GM12878 (cell line): Measurements from ENCODE around the gene CBFA2T3. TPM values are rescaled to one million over a fixed set of nuclear protein-coding genes. Genes with fewer than 3 reads are reported as not detected.

Experiments used
- ATAC-seq: fragments of 200-7000 bp; cut with Tn5 transposase; 3 replicates; pipeline ENCODE4 v1.9.1; 2020; ENCODE audit warnings: mild to moderate bottlenecking, moderate library complexity
- BruUV-seq: library from RNA; stranded (reverse); fragments of 400-500 nt; replicated peaks from 2 replicates; lab custom pipeline; 2021; lab: Mats Ljungman, UMichigan
- CTCF ChIA-PET: fragments of 300-600 bp; sonication (Branson Sonifier 250); formaldehyde crosslinking; extraction: SDS; loops from one replicate; lab custom pipeline; 2021; ENCODE audit warnings: inconsistent platforms; lab: Yijun Ruan, JAX
- POLR2A ChIA-PET: fragments of 350-600 bp; formaldehyde crosslinking; extraction: SDS; loops from one replicate; lab custom pipeline; 2021; ENCODE audit warnings: inconsistent platforms; lab: Charles Lee
- RAD21 ChIA-PET: fragments of 300-600 bp; sonication (Branson Sonifier 250); formaldehyde crosslinking; loops from one replicate; lab custom pipeline; 2023; ENCODE audit warnings: antibody characterized with exemption; ENCODE audit not compliant: unreplicated experiment; lab: Charles Lee
- SMC1A ChIA-PET: fragments of 300-600 bp; sonication (Branson Sonifier 250); formaldehyde crosslinking; loops from one replicate; lab custom pipeline; 2023; ENCODE audit not compliant: unreplicated experiment, uncharacterized antibody; lab: Charles Lee
- DNase-seq: peaks from one replicate; pipeline ENCODE4 v3.0.0-alpha.2; 2011; ENCODE audit warnings: low read depth, low spot score
- FAIRE-seq: peaks from 3 replicates; lab custom pipeline; 2011; peaks lifted over from hg19 to GRCh38; lab: Jason Lieb, UNC
- H2AFZ ChIP-seq: 2 replicates; pipeline ENCODE4 v1.6.0; 2011; ENCODE audit warnings: low read depth, low read length, control low read depth; ENCODE audit not compliant: control insufficient read depth
- H3K27ac ChIP-seq: 2 replicates; pipeline ENCODE4 v1.5.1; 2011; ENCODE audit warnings: control low read depth; ENCODE audit not compliant: control insufficient read depth, insufficient read depth
- H3K27me3 ChIP-seq, 2 experiments: replicated peaks in 1 of 2; 2 replicates each; pipeline versions ENCODE4 v1.6.0 to v1.6.1; 2011; ENCODE audit warnings: low read length in 1 of 2; ENCODE audit not compliant: control insufficient read depth in 2 of 2, insufficient read depth in 2 of 2
- H3K36me3 ChIP-seq, 2 experiments: 2 replicates each; pipeline ENCODE4 v1.5.1; 2011; ENCODE audit warnings: low read length in 1 of 2; ENCODE audit not compliant: control insufficient read depth in 2 of 2, insufficient read depth in 2 of 2
- H3K4me1 ChIP-seq: 2 replicates; pipeline ENCODE4 v1.6.1; 2011; ENCODE audit warnings: mild to moderate bottlenecking, low read length, moderate library complexity, mixed read lengths; ENCODE audit not compliant: control insufficient read depth, insufficient read depth
- H3K4me2 ChIP-seq: 2 replicates; pipeline ENCODE4 v1.6.0; 2011; ENCODE audit warnings: control low read depth; ENCODE audit not compliant: control insufficient read depth, insufficient read depth
- H3K4me3 ChIP-seq: fragments of 200-600 bp; sonication (generic); 2 replicates; pipeline ENCODE4 v1.5.1; 2016
- H3K79me2 ChIP-seq: 2 replicates; pipeline ENCODE4 v1.6.0; 2011; ENCODE audit warnings: low read length; ENCODE audit not compliant: control insufficient read depth, insufficient read depth
- H3K9ac ChIP-seq: 2 replicates; pipeline ENCODE4 v1.8.0; 2011; ENCODE audit warnings: low read length, control low read depth, mixed read lengths; ENCODE audit not compliant: control insufficient read depth, insufficient read depth
- H3K9me3 ChIP-seq: replicated peaks from 3 replicates; pipeline ENCODE4 v1.5.1; 2011; ENCODE audit warnings: mild to moderate bottlenecking, low read length; ENCODE audit not compliant: control insufficient read depth, insufficient read depth
- H4K20me1 ChIP-seq: 2 replicates; pipeline ENCODE4 v1.6.0; 2011; ENCODE audit not compliant: control insufficient read depth, insufficient read depth
- ATF2 ChIP-seq: IDR thresholded peaks from 2 replicates; pipeline ENCODE4 v1.6.1; 2012; ENCODE audit warnings: low read length, inconsistent platforms
- BHLHE40 ChIP-seq, 2 experiments: fragments of 450-650 bp in 1 of 2; IDR thresholded peaks; 2 replicates each; pipeline ENCODE4 v1.6.1; 2011 to 2017; ENCODE audit warnings: low read depth in 2 of 2, borderline replicate concordance in 1 of 2, improper control_type of control experiment in 1 of 2, low read length in 1 of 2, mild to moderate bottlenecking in 1 of 2
- EGR1 ChIP-seq, 2 experiments: IDR thresholded peaks; 1 replicate in 1 of 2; 2 replicates in 1 of 2; pipeline ENCODE4 v1.6.1; 2011 to 2012; ENCODE audit warnings: low read depth in 2 of 2, low read length in 2 of 2, borderline replicate concordance in 1 of 2, mild to moderate bottlenecking in 1 of 2, moderate library complexity in 1 of 2
- IKZF2 ChIP-seq, 2 experiments: fragments of 450-650 bp; IDR thresholded peaks; 2 replicates each; pipeline ENCODE4 v1.6.1; 2017; ENCODE audit warnings: mild to moderate bottlenecking in 2 of 2, moderate library complexity in 2 of 2
- KDM1A ChIP-seq: fragments of 200-600 bp; sonication (generic); IDR thresholded peaks from 2 replicates; pipeline ENCODE4 v1.6.1; 2016; ENCODE audit warnings: borderline replicate concordance
- KLF5 ChIP-seq: fragments of 450-650 bp; IDR thresholded peaks from 2 replicates; pipeline ENCODE4 v1.6.1; 2014; ENCODE audit warnings: mild to moderate bottlenecking; ENCODE audit not compliant: partially characterized antibody
- LARP7 ChIP-seq: fragments of 450-650 bp; IDR thresholded peaks from 2 replicates; pipeline ENCODE4 v1.6.1; 2017; ENCODE audit warnings: mild to moderate bottlenecking
- MTA3 ChIP-seq: IDR thresholded peaks from 2 replicates; pipeline ENCODE4 v1.6.1; 2012; ENCODE audit warnings: low read length, inconsistent platforms, borderline replicate concordance
- MXI1 ChIP-seq: fragments of 150-350 bp; IDR thresholded peaks from 2 replicates; pipeline ENCODE4 v1.6.1; 2011; ENCODE audit warnings: low read depth, mild to moderate bottlenecking, inconsistent platforms, low read length, improper control_type of control experiment
- MYB ChIP-seq: fragments of 150-350 bp; IDR thresholded peaks from 2 replicates; pipeline ENCODE4 v1.6.1; 2014; ENCODE audit warnings: mild to moderate bottlenecking, low read depth, low read length, borderline replicate concordance
- NR2F1 ChIP-seq: fragments of 450-650 bp; conservative IDR thresholded peaks from 2 replicates; pipeline ENCODE4 v1.6.1; 2017; ENCODE audit warnings: mild to moderate bottlenecking
- RELA ChIP-seq: fragments of 450-650 bp; IDR thresholded peaks from 2 replicates; pipeline ENCODE4 v1.8.0; 2014; ENCODE audit warnings: borderline replicate concordance; ENCODE audit not compliant: partially characterized antibody
- SRF ChIP-seq, 2 experiments: IDR thresholded peaks; 2 replicates each; pipeline ENCODE4 v1.6.1; 2011; ENCODE audit warnings: low read depth in 2 of 2, low read length in 2 of 2, mild to moderate bottlenecking in 1 of 2, moderate library complexity in 1 of 2
- TCF12 ChIP-seq: IDR thresholded peaks from 2 replicates; pipeline ENCODE4 v1.6.1; 2011; ENCODE audit warnings: low read depth, mild to moderate bottlenecking, low read length
- TCF7 ChIP-seq: IDR thresholded peaks from 2 replicates; pipeline ENCODE4 v1.6.1; 2014; ENCODE audit warnings: antibody characterized with exemption, borderline replicate concordance
- ZNF274 ChIP-seq: IDR thresholded peaks from one replicate; pipeline ENCODE4 v1.8.0; 2011; ENCODE audit not compliant: insufficient read length, insufficient read depth
- WGBS: methylation state at CpG from one replicate; pipeline ENCODE4 v1.1.6; 2016; ENCODE audit warnings: low lambda C conversion rate; ENCODE audit not compliant: insufficient replicate concordance, insufficient coverage; ENCODE audit errors: missing lambda C conversion rate; 5-methylcytosine and 5-hydroxymethylcytosine counted together
- in situ Hi-C: fragments of 300-500 bp; cut with MboI; formaldehyde crosslinking; loops from 9 replicates; pipeline ENCODE4 v1.14.3; 2018; ENCODE audit warnings: mixed read lengths
- intact Hi-C: fragments of 100-400 bp; cut with micrococcal nuclease; formaldehyde crosslinking; loops from one replicate; pipeline ENCODE4 v1.14.2; 2022; ENCODE audit not compliant: unreplicated experiment
- polyA plus RNA-seq, 11 experiments: library from polyadenylated mRNA; depleted of rRNA in 4 of 11; unstranded in 6 of 11; stranded (reverse) in 5 of 11; fragments of >200 nt; fragmentation: Nextera tagmentation in 4 of 11; fragmentation: Illumina TruSeq in 1 of 11; extraction: Ambion mirVana in 4 of 11; extraction: Trizol in 1 of 11; gene quantifications; 1 replicate in 1 of 11; 2 replicates in 10 of 11; pipeline versions ENCODE4 v1.2.1 to v1.2.3, GENCODE V29; 2011 to 2016; ENCODE audit warnings: inconsistent platforms in 2 of 11, missing spikeins in 2 of 11, low read depth in 1 of 11
- total RNA-seq, 4 experiments: library from RNA; depleted of rRNA in 3 of 4; stranded (reverse); fragments of >200 nt in 3 of 4; fragmentation: Illumina TruSeq in 1 of 4; extraction: Trizol in 1 of 4; gene quantifications; 2 replicates each; pipeline versions ENCODE4 v1.2.1 to v1.2.3, GENCODE V29; 2013 to 2021
- TF ChIP-seq, protein P1 (sequence below): IDR thresholded peaks from 2 replicates; pipeline ENCODE4 v1.6.1; 2012; ENCODE audit warnings: mild to moderate bottlenecking, low read depth, low read length
- TF ChIP-seq, protein P2 (sequence below): fragments of 450-650 bp; conservative IDR thresholded peaks from 2 replicates; pipeline ENCODE4 v1.6.1; 2017; ENCODE audit warnings: mild to moderate bottlenecking, moderate library complexity

The CBFA2T3 gene
- total and polyA plus RNA-seq, 10 of the 15 experiments (the other 5 are each of a cell fraction or from before 2014, with no cell fraction given): 0.69 to 42.6 (median 4.5) TPM

- Histone ChIP-seq H3K27ac (no peak overlapping the region), H3K9me3 (no peaks in the 10 kb centered on the region), H3K36me3 (peaks cover 0 to 4% of the 10 kb centered on the region in 2 experiments; a peak in 3 of 4 replicates), H3K4me2 (no peak overlapping the region), H2AFZ (no peak overlapping the region), H3K79me2 (peaks cover 3% of the 10 kb centered on the region), H4K20me1 (peaks cover 3% of the 10 kb centered on the region; the same call in 1 of the 2 replicates), H3K9ac (no peak overlapping the region), H3K4me3 (no peak overlapping the region), H3K4me1 (peaks cover 20% of the 10 kb centered on the region), H3K27me3 (no peaks in the 10 kb centered on the region)
- FAIRE-seq: no peak
- CTCF ChIA-PET: no interaction called here
- SMC1A ChIA-PET: no interaction called here
- TF ChIP-seq IKZF2 (IDR thresholded peaks at IDR 0.05): no peak
- no peak for TF ChIP-seq NR2F1
- TF ChIP-seq, protein P1, sequence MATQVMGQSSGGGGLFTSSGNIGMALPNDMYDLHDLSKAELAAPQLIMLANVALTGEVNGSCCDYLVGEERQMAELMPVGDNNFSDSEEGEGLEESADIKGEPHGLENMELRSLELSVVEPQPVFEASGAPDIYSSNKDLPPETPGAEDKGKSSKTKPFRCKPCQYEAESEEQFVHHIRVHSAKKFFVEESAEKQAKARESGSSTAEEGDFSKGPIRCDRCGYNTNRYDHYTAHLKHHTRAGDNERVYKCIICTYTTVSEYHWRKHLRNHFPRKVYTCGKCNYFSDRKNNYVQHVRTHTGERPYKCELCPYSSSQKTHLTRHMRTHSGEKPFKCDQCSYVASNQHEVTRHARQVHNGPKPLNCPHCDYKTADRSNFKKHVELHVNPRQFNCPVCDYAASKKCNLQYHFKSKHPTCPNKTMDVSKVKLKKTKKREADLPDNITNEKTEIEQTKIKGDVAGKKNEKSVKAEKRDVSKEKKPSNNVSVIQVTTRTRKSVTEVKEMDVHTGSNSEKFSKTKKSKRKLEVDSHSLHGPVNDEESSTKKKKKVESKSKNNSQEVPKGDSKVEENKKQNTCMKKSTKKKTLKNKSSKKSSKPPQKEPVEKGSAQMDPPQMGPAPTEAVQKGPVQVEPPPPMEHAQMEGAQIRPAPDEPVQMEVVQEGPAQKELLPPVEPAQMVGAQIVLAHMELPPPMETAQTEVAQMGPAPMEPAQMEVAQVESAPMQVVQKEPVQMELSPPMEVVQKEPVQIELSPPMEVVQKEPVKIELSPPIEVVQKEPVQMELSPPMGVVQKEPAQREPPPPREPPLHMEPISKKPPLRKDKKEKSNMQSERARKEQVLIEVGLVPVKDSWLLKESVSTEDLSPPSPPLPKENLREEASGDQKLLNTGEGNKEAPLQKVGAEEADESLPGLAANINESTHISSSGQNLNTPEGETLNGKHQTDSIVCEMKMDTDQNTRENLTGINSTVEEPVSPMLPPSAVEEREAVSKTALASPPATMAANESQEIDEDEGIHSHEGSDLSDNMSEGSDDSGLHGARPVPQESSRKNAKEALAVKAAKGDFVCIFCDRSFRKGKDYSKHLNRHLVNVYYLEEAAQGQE: no peak
- no peak for TF ChIP-seq MTA3
- TF ChIP-seq EGR1 (IDR thresholded peaks at IDR 0.05; ENCODE audit: borderline replicate concordance in 1 of 2, low read depth in 2 of 2, low read length in 2 of 2): no peak
- TF ChIP-seq TCF7: no peak
- TF ChIP-seq BHLHE40 (IDR thresholded peaks at IDR 0.05; ENCODE audit: borderline replicate concordance in 1 of 2, low read depth in 2 of 2, low read length in 1 of 2): no peak
- TF ChIP-seq RELA: no peak
- TF ChIP-seq, protein P2, sequence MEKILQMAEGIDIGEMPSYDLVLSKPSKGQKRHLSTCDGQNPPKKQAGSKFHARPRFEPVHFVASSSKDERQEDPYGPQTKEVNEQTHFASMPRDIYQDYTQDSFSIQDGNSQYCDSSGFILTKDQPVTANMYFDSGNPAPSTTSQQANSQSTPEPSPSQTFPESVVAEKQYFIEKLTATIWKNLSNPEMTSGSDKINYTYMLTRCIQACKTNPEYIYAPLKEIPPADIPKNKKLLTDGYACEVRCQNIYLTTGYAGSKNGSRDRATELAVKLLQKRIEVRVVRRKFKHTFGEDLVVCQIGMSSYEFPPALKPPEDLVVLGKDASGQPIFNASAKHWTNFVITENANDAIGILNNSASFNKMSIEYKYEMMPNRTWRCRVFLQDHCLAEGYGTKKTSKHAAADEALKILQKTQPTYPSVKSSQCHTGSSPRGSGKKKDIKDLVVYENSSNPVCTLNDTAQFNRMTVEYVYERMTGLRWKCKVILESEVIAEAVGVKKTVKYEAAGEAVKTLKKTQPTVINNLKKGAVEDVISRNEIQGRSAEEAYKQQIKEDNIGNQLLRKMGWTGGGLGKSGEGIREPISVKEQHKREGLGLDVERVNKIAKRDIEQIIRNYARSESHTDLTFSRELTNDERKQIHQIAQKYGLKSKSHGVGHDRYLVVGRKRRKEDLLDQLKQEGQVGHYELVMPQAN: no peak
- TF ChIP-seq ZNF274: no peak
- no peak for TF ChIP-seq TCF12
- TF ChIP-seq ATF2: no peak
- TF ChIP-seq MYB: no peak
- TF ChIP-seq KDM1A: no peak
- TF ChIP-seq KLF5: no peak
- TF ChIP-seq SRF (IDR thresholded peaks at IDR 0.05; ENCODE audit: low read depth in 2 of 2, low read length in 2 of 2): no peak
- TF ChIP-seq MXI1: no peak
- TF ChIP-seq LARP7: no peak
- in situ Hi-C loops (no loop called here), intact Hi-C loops (no loop called here)
- POLR2A ChIA-PET: no interaction called here
- DNase-seq: no peak
- 89% methylated on average over 19 of the region's 19 CpGs for WGBS
- RAD21 ChIA-PET: no interaction called here
- no peak for ATAC-seq
- BruUV-seq: no TSS peak
Measured at GRCh38 chr16:88917915-88918627, 58.9 kb downstream of the CBFA2T3 start.
